Fibroblast of mammary gland (primary cell): Measurements from ENCODE around the gene GSK3A.

Experiments used
- DNase-seq: peaks from one replicate; pipeline ENCODE4 v3.0.0-alpha.2; 2010; ENCODE audit warnings: low read depth
- H3K4me3 ChIP-seq: 2 replicates; pipeline ENCODE4 v1.5.1; 2011; ENCODE audit warnings: low read depth, mild to moderate bottlenecking, low read length, moderate library complexity; ENCODE audit not compliant: control insufficient read depth
- CTCF ChIP-seq: conservative IDR thresholded peaks from 2 replicates; pipeline ENCODE4 v1.5.1; 2011; ENCODE audit warnings: low read depth, low read length, inconsistent platforms; ENCODE audit not compliant: control insufficient read depth, insufficient read depth

GSK3A gene

GRCh38 chr19:42191855-42192254 is 50.5 kb downstream of the GSK3A start:
- no peak for TF ChIP-seq CTCF
- no peak overlapping the region for H3K4me3 ChIP-seq
- DNase-seq, result peak; percentile 93

DNA sequence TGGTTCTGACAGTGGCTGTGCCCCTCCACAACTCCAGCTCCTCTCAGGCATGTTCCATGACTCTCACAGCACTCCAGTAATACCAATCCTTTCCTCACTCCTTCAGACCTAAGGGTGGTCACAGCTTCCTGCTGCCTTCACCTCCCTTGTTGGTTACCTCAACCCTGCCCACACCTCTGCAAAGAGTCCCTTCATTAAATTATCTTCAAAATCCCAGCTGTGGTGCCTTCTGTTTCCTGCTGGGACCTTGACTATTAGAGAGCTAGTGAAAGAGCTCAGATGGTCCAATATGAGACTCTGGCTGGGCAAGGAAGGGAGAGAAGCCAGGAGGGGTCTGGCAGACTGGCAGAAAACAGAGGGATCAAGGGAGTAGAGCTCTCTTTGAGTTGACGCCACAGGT is 51.1 kb downstream of the GSK3A start:
- DNase-seq, result no peak
- no peak overlapping the region for H3K4me3 ChIP-seq
- TF ChIP-seq CTCF, result no peak

DNA sequence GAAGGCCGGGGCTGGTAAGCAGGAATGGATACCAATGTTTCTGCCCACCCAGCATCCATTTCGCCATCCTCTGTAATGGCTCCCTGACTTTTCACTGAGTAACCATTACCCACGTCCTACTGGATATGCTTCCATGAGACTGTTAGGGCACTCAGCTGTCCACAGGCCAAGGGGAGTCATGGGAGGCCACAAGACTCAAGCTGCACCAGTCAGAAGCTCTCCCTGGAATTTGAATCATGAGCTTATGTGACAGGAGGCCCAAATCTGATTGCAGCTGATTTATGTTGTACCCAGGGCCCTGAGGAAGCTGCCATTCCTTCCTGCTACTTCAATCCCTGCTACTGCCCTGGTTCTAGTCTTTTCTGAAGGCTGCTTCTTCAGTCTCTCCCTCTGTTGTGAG is 53.3 kb downstream of the GSK3A start:
- TF ChIP-seq CTCF, result no peak
- DNase-seq, result no peak
- no peak overlapping the region for H3K4me3 ChIP-seq

GRCh38 chr19:42188665-42189064 is 53.7 kb downstream of the GSK3A start:
- TF ChIP-seq CTCF, result no peak
- H3K4me3 ChIP-seq, result no peak overlapping the region
- no peak for DNase-seq

DNA sequence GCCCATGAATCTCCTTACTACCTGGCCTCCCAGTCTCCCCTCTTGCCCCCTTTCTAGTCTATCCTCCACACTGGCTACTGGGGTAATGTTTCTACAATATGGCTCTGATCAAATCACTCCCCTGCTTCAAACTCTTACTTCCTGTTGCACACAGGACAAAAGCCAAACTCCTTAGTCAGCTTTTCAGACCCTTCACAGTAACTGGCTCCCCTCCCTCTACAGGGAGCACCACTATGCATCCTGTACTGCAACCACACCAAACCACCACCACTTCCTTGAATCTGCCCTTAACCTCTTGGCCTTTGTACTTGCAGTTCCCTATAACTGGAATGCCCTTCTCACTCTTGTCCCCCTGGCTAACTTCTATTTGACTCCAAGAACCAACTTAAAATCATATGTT is 57.1 kb downstream of the GSK3A start:
- no peak overlapping the region for H3K4me3 ChIP-seq
- DNase-seq, result peak; percentile 35
- no peak for TF ChIP-seq CTCF

- peak; percentile 87 for DNase-seq
- no peak overlapping the region for H3K4me3 ChIP-seq
- peak; percentile 88 for TF ChIP-seq CTCF
These were observed 58.0 kb downstream of the GSK3A start for GRCh38 chr19:42184401-42184861.
